Measurements from ENCODE around the gene POU3F4.

POU3F4 gene

GRCh38 chrX:83512111-83512510 lies 4.0 kb downstream of the POU3F4 start:
- Histone ChIP-seq H3K27me3 (replicated peaks; ENCODE audit: control insufficient read depth, insufficient read depth, low read length) (no peaks in the 10 kb centered on the region), H3K36me3 (ENCODE audit: control insufficient read depth, insufficient read depth, low read length) (no peaks in the 10 kb centered on the region), H3K4me3 (replicated peaks; ENCODE audit: low read depth, low read length) (no peak overlapping the region)
- no peak for TF ChIP-seq CTCF (IDR thresholded peaks at IDR 0.05; ENCODE audit: insufficient read depth, low read length, poor library complexity, severe bottlenecking)
- DNase-seq (ENCODE audit: extremely low read depth, insufficient read length): no peak

GRCh38 chrX:83516597-83516996 lies 8.5 kb downstream of the POU3F4 start:
- Histone ChIP-seq H3K27me3 (replicated peaks; ENCODE audit: control insufficient read depth, insufficient read depth, low read length) (no peaks in the 10 kb centered on the region), H3K36me3 (ENCODE audit: control insufficient read depth, insufficient read depth, low read length) (no peaks in the 10 kb centered on the region), H3K4me3 (replicated peaks; ENCODE audit: low read depth, low read length) (no peak overlapping the region)
- TF ChIP-seq CTCF (IDR thresholded peaks at IDR 0.05; ENCODE audit: insufficient read depth, low read length, poor library complexity, severe bottlenecking): no peak
- no peak for DNase-seq (ENCODE audit: extremely low read depth, insufficient read length)

- Histone ChIP-seq H3K4me3 (replicated peaks; ENCODE audit: low read depth, low read length) (no peak overlapping the region), H3K27me3 (replicated peaks; ENCODE audit: control insufficient read depth, insufficient read depth, low read length) (no peaks in the 10 kb centered on the region), H3K36me3 (ENCODE audit: control insufficient read depth, insufficient read depth, low read length) (no peaks in the 10 kb centered on the region)
- no peak for DNase-seq (ENCODE audit: extremely low read depth, insufficient read length)
- TF ChIP-seq CTCF (IDR thresholded peaks at IDR 0.05; ENCODE audit: insufficient read depth, low read length, poor library complexity, severe bottlenecking): no peak
Measured at GRCh38 chrX:83521905-83522304, 13.8 kb downstream of the POU3F4 start.

GRCh38 chrX:83529950-83530349 lies 21.9 kb downstream of the POU3F4 start:
- DNase-seq (ENCODE audit: extremely low read depth, insufficient read length): no peak
- H3K36me3 ChIP-seq (ENCODE audit: control insufficient read depth, insufficient read depth, low read length): no peaks in the 10 kb centered on the region
- TF ChIP-seq CTCF (IDR thresholded peaks at IDR 0.05; ENCODE audit: insufficient read depth, low read length, poor library complexity, severe bottlenecking): no peak
- no peaks in the 10 kb centered on the region for H3K27me3 ChIP-seq (replicated peaks; ENCODE audit: control insufficient read depth, insufficient read depth, low read length)
- H3K4me3 ChIP-seq (replicated peaks; ENCODE audit: low read depth, low read length): no peak overlapping the region

GRCh38 chrX:83535417-83536196 lies 27.5 kb downstream of the POU3F4 start:
- DNase-seq (ENCODE audit: extremely low read depth, insufficient read length): peak; percentile 12
- no peak for TF ChIP-seq CTCF (IDR thresholded peaks at IDR 0.05; ENCODE audit: insufficient read depth, low read length, poor library complexity, severe bottlenecking)
- Histone ChIP-seq H3K27me3 (replicated peaks; ENCODE audit: control insufficient read depth, insufficient read depth, low read length) (no peaks in the 10 kb centered on the region), H3K36me3 (ENCODE audit: control insufficient read depth, insufficient read depth, low read length) (no peaks in the 10 kb centered on the region), H3K4me3 (replicated peaks; ENCODE audit: low read depth, low read length) (peak overlapping the region; percentile 53)

Data from GM06990 (cell line).